Esophagus squamous epithelium (tissue), 5 donors: ENCODE results near the gene CTSH. TPM values are rescaled to one million over a fixed set of nuclear protein-coding genes. Genes with fewer than 3 reads are reported as not detected.
A peak's percentile ranks its signal among the peaks of the same experiment; 100 is the strongest.

ENCODE experiments used
- DNase-seq: peaks from one replicate; lab custom pipeline; 2025; lab: John Stamatoyannopoulos, UW
- H3K27ac ChIP-seq, 4 donors: fragments of 200-600 bp; sonication (generic); one replicate each; pipeline ENCODE4 v1.5.1; 2016 to 2019; ENCODE audit warnings: mild to moderate bottlenecking in 1 of 4
- H3K27me3 ChIP-seq, 4 donors: fragments of 200-600 bp; sonication (generic); 1 replicate in 3 of 4; 2 replicates in 1 of 4; pipeline versions ENCODE4 v1.5.1 to v1.6.0; 2017 to 2021; ENCODE audit warnings: antibody characterized with exemption in 1 of 4
- H3K36me3 ChIP-seq, 3 donors: fragments of 200-600 bp; sonication (generic); one replicate each; pipeline ENCODE4 v1.5.1; 2016 to 2019
- H3K4me1 ChIP-seq, 3 donors: fragments of 200-600 bp; sonication (generic); one replicate each; pipeline ENCODE4 v1.5.1; 2017 to 2019
- H3K4me3 ChIP-seq, 4 donors: fragments of 200-600 bp; sonication (generic); 1 replicate in 3 of 4; 2 replicates in 1 of 4; pipeline ENCODE4 v1.5.1; 2016 to 2019; ENCODE audit warnings: mild to moderate bottlenecking in 2 of 4, moderate library complexity in 1 of 4
- H3K9me3 ChIP-seq, 3 donors: fragments of 200-600 bp; sonication (generic); one replicate each; pipeline ENCODE4 v1.5.1; 2016 to 2019
- CTCF ChIP-seq, 6 experiments: fragments of 450-650 bp in 4 of 6; fragments of 200-600 bp in 2 of 6; sonication (generic) in 2 of 6; IDR thresholded peaks; one replicate each; pipeline ENCODE4 v1.5.1; 2016 to 2019; ENCODE audit warnings: antibody characterized with exemption in 6 of 6, mild to moderate bottlenecking in 4 of 6, moderate library complexity in 4 of 6
- POLR2A ChIP-seq, 4 donors: fragments of 450-650 bp; IDR thresholded peaks; one replicate each; pipeline ENCODE4 v1.6.1; 2017; ENCODE audit warnings: antibody characterized with exemption in 4 of 4, mild to moderate bottlenecking in 4 of 4, moderate library complexity in 3 of 4
- WGBS, 2 donors: methylation state at CpG; one replicate each; pipeline ENCODE4 v1.1.5; 2018; 5-methylcytosine and 5-hydroxymethylcytosine counted together
- intact Hi-C: fragments of 100-400 bp; cut with DNase I; formaldehyde crosslinking; loops from one replicate; pipeline ENCODE4 v1.15.0; 2022
- total RNA-seq, 4 donors: library from RNA; depleted of rRNA; stranded (reverse); fragments of >200 nt; gene quantifications; one replicate each; pipeline ENCODE4 v1.1.0, GENCODE V29; 2016
- donor health status: DM: yes; HTN: yes; CAD: no.

The CTSH gene
- total RNA-seq, 4 donors from 2014 or later, result 19.7 to 115 (median 69.6) TPM

GRCh38 chr15:78985859-78986475, 41.1 kb upstream of the CTSH start:
- TF ChIP-seq POLR2A (IDR thresholded peaks at IDR 0.05) (no peak), CTCF (IDR thresholded peaks at IDR 0.05) (no peak)
- Histone ChIP-seq H3K36me3 (no peaks in the 10 kb centered on the region), H3K9me3 (no peaks in the 10 kb centered on the region), H3K4me1 (peaks cover 5 to 25% (median 17%) of the 10 kb centered on the region in 3 donors), H3K27me3 (no peaks in the 10 kb centered on the region), H3K27ac (no peak overlapping the region), H3K4me3 (no peak overlapping the region)
- intact Hi-C loops, result no loop called here
- 68 to 83% methylated on average over 6 of the region's 6 CpGs for WGBS, 2 donors
- DNase-seq, result no peak

- TF ChIP-seq CTCF (IDR thresholded peaks at IDR 0.05), result no peak
- TF ChIP-seq POLR2A (IDR thresholded peaks at IDR 0.05), result no peak
- Histone ChIP-seq H3K4me1 (peaks cover 3 to 24% (median 16%) of the 10 kb centered on the region in 3 donors), H3K27ac (no peak overlapping the region), H3K4me3 (no peak overlapping the region), H3K9me3 (no peaks in the 10 kb centered on the region), H3K36me3 (no peaks in the 10 kb centered on the region), H3K27me3 (no peaks in the 10 kb centered on the region)
- WGBS, 2 donors, result 100% methylated on average over 1 of the region's 1 CpG
- intact Hi-C loops, result loop anchor here (5.0 kb wide), 1 partner anchor 72 kb away; no protein-coding TSS in a partner anchor
- no peak for DNase-seq
Observed at GRCh38 chr15:78984041-78984440, 39.2 kb upstream of the CTSH start.

- no peaks in the 10 kb centered on the region for H3K27me3 ChIP-seq
- 22 to 68% methylated on average over 3 to 4 of the region's 5 CpGs for WGBS, 2 donors
- intact Hi-C loops, result loop anchor here (5.0 kb wide), 1 partner anchor 71 kb away; no protein-coding TSS in a partner anchor
Observed at GRCh38 chr15:78983146-78983918, 38.5 kb upstream of the CTSH start.

GRCh38 chr15:78982736-78983135, 37.9 kb upstream of the CTSH start:
- no peaks in the 10 kb centered on the region for H3K9me3 ChIP-seq
- no peak overlapping the region for H3K4me3 ChIP-seq
- H3K27me3 ChIP-seq, result no peaks in the 10 kb centered on the region
- H3K36me3 ChIP-seq, result no peaks in the 10 kb centered on the region
- 70 to 79% methylated on average over 9 of the region's 10 CpGs for WGBS, 2 donors
- TF ChIP-seq POLR2A (IDR thresholded peaks at IDR 0.05) (no peak), CTCF (IDR thresholded peaks at IDR 0.05) (no peak)
- no peak for DNase-seq
- peaks cover 0 to 11% (median 4%) of the 10 kb centered on the region in 3 donors for H3K4me1 ChIP-seq
- H3K27ac ChIP-seq, result peak overlapping the region in 1 of 4 donors; percentile 3
- intact Hi-C loops, result loop anchor here (5.0 kb wide), 1 partner anchor 70 kb away; no protein-coding TSS in a partner anchor

More at GRCh38 chr15:78983146-78983918, 38.5 kb upstream of the CTSH start:
- no peaks in the 10 kb centered on the region for H3K9me3 ChIP-seq
- no peak for TF ChIP-seq CTCF (IDR thresholded peaks at IDR 0.05)
- TF ChIP-seq POLR2A (IDR thresholded peaks at IDR 0.05), result no peak
- H3K27ac ChIP-seq, result peak overlapping the region in 1 of 4 donors; percentile 3
- no peaks in the 10 kb centered on the region for H3K36me3 ChIP-seq
- DNase-seq, result no peak
- H3K4me3 ChIP-seq, result no peak overlapping the region
- H3K4me1 ChIP-seq, result peaks cover 0 to 17% (median 10%) of the 10 kb centered on the region in 3 donors
